Ascending aorta (tissue), 2 donors: ENCODE measurements around the gene CFLAR. TPM values are rescaled to one million over a fixed set of nuclear protein-coding genes. Genes with fewer than 3 reads are reported as not detected.
A peak's percentile ranks its signal among the peaks of the same experiment; 100 is the strongest.

ENCODE experiments used
- DNase-seq, 2 donors: peaks; one replicate each; pipeline ENCODE4 v3.0.0-alpha.2; 2019; ENCODE audit warnings: low spot score in 2 of 2
- H3K27ac ChIP-seq, 2 donors: fragments of 200-600 bp; sonication (generic); one replicate each; pipeline ENCODE4 v1.5.1; 2016 to 2017; ENCODE audit warnings: mild to moderate bottlenecking in 1 of 2
- H3K27me3 ChIP-seq: fragments of 200-600 bp; sonication (generic); one replicate; pipeline ENCODE4 v1.5.1; 2017
- H3K36me3 ChIP-seq, 2 donors: fragments of 200-600 bp; sonication (generic); one replicate each; pipeline ENCODE4 v1.5.1; 2016
- H3K4me1 ChIP-seq, 2 donors: fragments of 200-600 bp; sonication (generic); one replicate each; pipeline ENCODE4 v1.5.1; 2016 to 2017; ENCODE audit warnings: mild to moderate bottlenecking in 1 of 2
- H3K4me3 ChIP-seq, 2 donors: fragments of 200-600 bp; sonication (generic); one replicate each; pipeline ENCODE4 v1.5.1; 2016 to 2017; ENCODE audit warnings: mild to moderate bottlenecking in 1 of 2
- H3K9me3 ChIP-seq, 2 donors: fragments of 200-600 bp; sonication (generic); one replicate each; pipeline ENCODE4 v1.5.1; 2016
- intact Hi-C: fragments of 100-400 bp; cut with DNase I; formaldehyde crosslinking; loops from one replicate; pipeline ENCODE4 v1.15.1; 2023
- total RNA-seq: library from RNA; depleted of rRNA; stranded (reverse); fragments of >200 nt; gene quantifications from one replicate; pipeline ENCODE4 v1.1.0, GENCODE V29; 2016
- TF ChIP-seq, protein P1 (sequence below), 3 experiments: fragments of 200-600 bp in 2 of 3; fragments of 450-650 bp in 1 of 3; sonication (generic) in 2 of 3; IDR thresholded peaks; one replicate each; pipeline ENCODE4 v1.5.1; 2016 to 2019; ENCODE audit warnings: antibody characterized with exemption in 3 of 3, mild to moderate bottlenecking in 1 of 3, moderate library complexity in 1 of 3

Gene CFLAR
- total RNA-seq, 1 donor from 2014 or later, result 112 TPM

DNA sequence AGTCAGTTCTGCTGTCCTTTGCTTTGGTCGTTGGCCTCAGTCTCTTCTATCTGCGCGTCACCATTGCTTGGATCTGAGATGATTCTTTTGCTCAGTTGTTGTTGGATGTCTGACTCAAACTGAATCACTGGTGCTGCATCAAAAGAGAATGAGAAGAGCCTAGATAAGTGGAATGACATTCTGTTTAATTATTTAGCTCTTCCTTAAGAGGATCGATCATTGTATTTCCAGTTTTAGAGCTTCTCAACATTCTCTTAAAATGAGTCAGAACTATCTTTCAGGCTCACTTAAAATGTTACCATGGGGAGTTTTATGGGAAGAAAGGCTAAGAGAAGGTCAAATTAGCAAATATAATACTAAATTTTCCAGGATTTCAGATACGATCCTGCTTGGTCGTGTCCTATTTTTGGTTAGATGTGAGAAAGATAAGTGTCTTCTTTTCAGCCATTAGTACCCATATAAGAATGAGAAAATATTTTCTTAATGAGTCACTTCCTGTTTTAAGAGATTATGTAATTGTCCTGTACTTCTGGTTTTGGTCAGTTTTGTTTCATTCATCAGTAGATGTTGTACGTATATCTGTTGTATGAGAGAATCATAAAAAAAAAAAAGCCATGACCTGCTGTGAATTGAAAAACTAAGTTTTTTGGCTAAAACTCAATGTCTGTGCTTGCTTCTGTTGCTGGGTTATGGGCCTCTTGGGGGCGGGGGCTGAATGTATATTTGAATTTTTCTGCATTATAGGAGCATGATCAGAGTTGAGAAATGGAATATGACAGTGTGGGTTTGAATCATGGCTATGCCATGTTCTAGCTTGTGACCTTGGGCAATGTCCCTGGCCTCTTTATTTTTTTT lies 35.4 kb downstream of the CFLAR start:
- no peaks in the 10 kb centered on the region for H3K9me3 ChIP-seq
- H3K4me1 ChIP-seq, result peaks cover 4 to 16% of the 10 kb centered on the region in 2 donors
- H3K4me3 ChIP-seq, result no peak overlapping the region
- peaks cover 51 to 79% of the 10 kb centered on the region in 2 donors for H3K36me3 ChIP-seq
- no peak for DNase-seq
- TF ChIP-seq, protein P1, sequence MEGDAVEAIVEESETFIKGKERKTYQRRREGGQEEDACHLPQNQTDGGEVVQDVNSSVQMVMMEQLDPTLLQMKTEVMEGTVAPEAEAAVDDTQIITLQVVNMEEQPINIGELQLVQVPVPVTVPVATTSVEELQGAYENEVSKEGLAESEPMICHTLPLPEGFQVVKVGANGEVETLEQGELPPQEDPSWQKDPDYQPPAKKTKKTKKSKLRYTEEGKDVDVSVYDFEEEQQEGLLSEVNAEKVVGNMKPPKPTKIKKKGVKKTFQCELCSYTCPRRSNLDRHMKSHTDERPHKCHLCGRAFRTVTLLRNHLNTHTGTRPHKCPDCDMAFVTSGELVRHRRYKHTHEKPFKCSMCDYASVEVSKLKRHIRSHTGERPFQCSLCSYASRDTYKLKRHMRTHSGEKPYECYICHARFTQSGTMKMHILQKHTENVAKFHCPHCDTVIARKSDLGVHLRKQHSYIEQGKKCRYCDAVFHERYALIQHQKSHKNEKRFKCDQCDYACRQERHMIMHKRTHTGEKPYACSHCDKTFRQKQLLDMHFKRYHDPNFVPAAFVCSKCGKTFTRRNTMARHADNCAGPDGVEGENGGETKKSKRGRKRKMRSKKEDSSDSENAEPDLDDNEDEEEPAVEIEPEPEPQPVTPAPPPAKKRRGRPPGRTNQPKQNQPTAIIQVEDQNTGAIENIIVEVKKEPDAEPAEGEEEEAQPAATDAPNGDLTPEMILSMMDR (IDR thresholded peaks at IDR 0.05), result no peak
- H3K27ac ChIP-seq, result peak overlapping the region; percentile 67 to 71
- H3K27me3 ChIP-seq, result no peaks in the 10 kb centered on the region
- intact Hi-C loops, result loop anchor here (5.0 kb wide), 1 partner anchor 34 kb away; the partner anchor contains the start of gene CFLAR

DNA sequence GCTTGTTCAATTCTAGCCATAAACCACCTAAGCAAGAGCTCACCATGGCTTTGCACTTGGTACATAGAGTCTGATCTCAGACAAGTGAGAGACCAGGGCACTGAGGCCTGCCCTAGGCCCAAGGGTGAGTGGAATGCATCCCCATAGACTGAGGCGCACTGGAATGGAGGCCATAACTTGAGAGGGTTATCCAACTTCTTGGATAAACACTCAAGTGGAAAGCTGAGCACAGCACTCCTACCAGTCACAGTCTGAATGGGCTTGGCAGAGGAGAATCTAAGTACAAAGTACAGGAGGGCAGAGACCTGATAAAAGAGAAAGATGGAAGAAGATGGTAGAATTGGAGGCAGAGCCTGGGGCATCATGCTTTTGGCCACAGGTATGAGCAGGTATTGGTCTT lies 36.6 kb downstream of the CFLAR start:
- TF ChIP-seq, protein P1 (IDR thresholded peaks at IDR 0.05), result no peak
- intact Hi-C loops, result loop anchor here (5.0 kb wide), 1 partner anchor 35 kb away; the partner anchor contains the start of gene CFLAR
- peaks cover 4 to 16% of the 10 kb centered on the region in 2 donors for H3K4me1 ChIP-seq
- peaks cover 60 to 83% of the 10 kb centered on the region in 2 donors for H3K36me3 ChIP-seq
- no peaks in the 10 kb centered on the region for H3K27me3 ChIP-seq
- H3K9me3 ChIP-seq, result no peaks in the 10 kb centered on the region
- DNase-seq, result no peak
- H3K4me3 ChIP-seq, result no peak overlapping the region
- H3K27ac ChIP-seq, result peak overlapping the region; percentile 67 to 71

DNA sequence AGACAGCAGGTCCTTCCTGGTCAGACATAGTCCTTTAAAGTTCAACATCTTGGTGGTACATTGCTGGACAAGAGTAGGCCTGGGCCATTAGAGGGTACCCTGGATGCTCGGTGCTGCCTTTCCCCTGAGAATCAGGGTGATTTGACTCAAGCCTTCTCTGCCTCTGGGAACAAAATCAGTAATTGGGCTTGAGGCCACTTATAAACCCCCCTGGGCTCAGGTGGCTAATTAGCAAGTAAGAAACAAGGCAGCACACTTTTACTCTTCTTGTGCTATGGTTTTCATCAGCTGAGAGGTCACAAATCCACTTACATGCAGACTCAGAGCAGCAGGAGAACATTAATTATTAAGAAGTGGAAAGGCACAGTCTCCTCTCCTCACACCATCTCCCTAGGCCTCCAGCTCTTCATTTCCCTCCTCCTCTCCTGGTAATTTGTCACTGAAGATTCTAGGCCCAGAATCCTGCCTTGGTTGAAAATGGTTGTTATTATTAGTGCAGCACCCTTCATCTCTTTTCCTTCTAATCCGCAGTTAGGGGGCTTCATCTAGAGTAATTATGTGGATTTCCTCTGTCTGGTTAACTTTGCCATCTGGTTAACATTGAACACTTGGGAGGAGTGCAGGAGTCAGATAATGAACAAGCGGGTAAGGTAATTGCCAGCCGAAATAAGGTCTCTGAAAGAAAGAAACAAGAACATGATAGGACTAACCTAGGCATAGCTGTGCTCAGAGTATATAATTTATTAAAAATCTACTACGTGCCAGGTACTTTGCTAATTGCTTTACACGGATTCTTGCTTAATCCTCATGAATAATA lies 37.2 kb downstream of the CFLAR start:
- peaks cover 4 to 16% of the 10 kb centered on the region in 2 donors for H3K4me1 ChIP-seq
- no peaks in the 10 kb centered on the region for H3K27me3 ChIP-seq
- TF ChIP-seq, protein P1 (IDR thresholded peaks at IDR 0.05), result no peak
- intact Hi-C loops, result loop anchor here (5.0 kb wide), 1 partner anchor 36 kb away; the partner anchor contains the start of gene CFLAR
- no peak overlapping the region for H3K4me3 ChIP-seq
- DNase-seq, result no peak
- H3K27ac ChIP-seq, result peak overlapping the region in 1 of 2 donors; percentile 67
- peaks cover 65 to 84% of the 10 kb centered on the region in 2 donors for H3K36me3 ChIP-seq
- H3K9me3 ChIP-seq, result no peaks in the 10 kb centered on the region

DNA sequence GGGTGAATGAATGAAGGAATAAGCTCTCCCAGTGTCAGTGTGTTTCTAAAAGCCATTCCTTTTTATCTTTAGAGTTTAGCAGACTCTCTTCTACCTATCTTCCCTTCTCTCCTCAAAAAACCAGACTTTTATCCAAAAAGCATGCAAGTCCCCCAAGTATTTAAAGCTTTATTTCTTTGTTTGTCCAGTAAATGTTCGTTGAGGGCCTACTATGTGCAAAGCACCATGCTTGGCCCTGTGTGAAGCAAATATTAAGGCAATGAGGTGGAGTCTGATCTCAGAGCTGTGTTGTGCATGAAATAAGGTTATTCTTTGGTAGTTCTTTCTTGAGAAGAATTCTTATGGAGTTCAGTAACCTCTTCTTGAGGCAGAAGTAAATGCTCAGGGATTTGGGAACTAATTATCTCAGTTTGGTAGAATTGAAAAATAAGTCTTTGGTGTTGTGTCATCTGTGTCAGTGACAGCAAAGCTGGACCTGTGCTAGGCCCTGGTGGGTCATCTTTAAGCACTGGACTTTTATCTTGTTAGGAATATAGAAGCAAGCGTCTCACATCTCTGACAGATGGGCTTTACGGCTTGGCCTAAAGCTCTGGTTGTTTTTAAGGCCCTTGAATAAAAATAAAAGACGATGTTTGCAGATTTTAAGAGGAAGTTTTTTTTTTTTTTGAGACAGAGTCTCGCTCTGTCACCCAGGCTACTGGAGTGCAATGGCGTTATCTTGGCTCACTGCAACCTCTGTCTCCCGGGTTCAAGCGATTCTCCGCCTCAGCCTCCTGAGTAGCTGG lies 38.8 kb downstream of the CFLAR start:
- H3K4me3 ChIP-seq, result no peak overlapping the region
- H3K9me3 ChIP-seq, result no peaks in the 10 kb centered on the region
- peaks cover 4 to 16% of the 10 kb centered on the region in 2 donors for H3K4me1 ChIP-seq
- intact Hi-C loops, result loop anchor here (5.0 kb wide), 1 partner anchor 38 kb away; the partner anchor contains the start of gene CFLAR
- TF ChIP-seq, protein P1 (IDR thresholded peaks at IDR 0.05), result no peak
- no peak for DNase-seq
- peak overlapping the region in 1 of 2 donors; percentile 12 for H3K27ac ChIP-seq
- peaks cover 66 to 88% of the 10 kb centered on the region in 2 donors for H3K36me3 ChIP-seq
- no peaks in the 10 kb centered on the region for H3K27me3 ChIP-seq

DNA sequence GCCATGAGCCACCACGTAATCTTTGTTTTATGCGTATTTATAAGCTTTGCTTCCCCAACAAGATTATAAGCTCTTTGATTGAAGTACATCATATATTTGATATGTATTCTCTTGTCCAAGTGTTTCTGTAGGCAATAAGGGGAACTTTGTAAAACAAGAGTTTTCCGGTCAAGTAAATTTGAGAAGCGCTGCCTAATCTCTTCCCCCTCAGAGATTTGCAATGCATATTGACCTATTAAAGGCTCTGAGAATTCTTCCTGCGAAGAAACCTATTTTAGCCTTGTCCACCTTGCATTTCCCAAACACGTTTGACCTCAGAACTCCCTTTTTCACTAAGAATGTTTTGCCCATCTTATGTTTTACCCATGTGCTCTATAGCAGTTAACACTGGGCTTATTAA lies 40.1 kb downstream of the CFLAR start:
- Histone ChIP-seq H3K9me3 (no peaks in the 10 kb centered on the region), H3K4me1 (peaks cover 4 to 13% of the 10 kb centered on the region in 2 donors), H3K4me3 (no peak overlapping the region), H3K27ac (peak overlapping the region in 1 of 2 donors; percentile 36), H3K36me3 (peaks cover 64 to 88% of the 10 kb centered on the region in 2 donors), H3K27me3 (no peaks in the 10 kb centered on the region)
- TF ChIP-seq, protein P1 (IDR thresholded peaks at IDR 0.05), result no peak
- DNase-seq, result no peak
- intact Hi-C loops, result no loop called here
